ENCODE measurements around the gene TBC1D22A.
A peak's percentile ranks its signal among the peaks of the same experiment; 100 is the strongest.

Gene TBC1D22A

DNA sequence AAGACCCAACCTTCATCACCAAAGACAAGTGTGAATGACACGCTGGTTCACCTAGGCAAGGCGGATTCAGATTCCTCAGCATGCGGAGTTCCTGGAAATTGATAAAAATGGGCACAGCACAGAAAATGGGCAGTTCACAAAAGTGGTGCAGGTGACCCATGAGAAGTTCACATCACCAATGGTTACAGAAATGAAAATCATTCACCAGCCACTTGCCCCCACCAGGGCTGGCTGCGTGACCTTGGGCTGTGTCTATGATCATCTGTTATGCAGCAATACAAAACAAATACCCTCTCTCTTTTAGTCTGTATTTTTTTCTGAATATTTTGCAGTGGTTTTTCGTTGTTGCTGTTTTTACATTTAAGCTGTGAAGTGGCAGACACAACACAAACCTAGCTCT lies 415.9 kb downstream of the TBC1D22A start:
- peak in 4 of 42 donors; percentile 1 to 12 (median 2) for DNase-seq
- intact Hi-C loops (cut with DNase I) = no loop called here

DNA sequence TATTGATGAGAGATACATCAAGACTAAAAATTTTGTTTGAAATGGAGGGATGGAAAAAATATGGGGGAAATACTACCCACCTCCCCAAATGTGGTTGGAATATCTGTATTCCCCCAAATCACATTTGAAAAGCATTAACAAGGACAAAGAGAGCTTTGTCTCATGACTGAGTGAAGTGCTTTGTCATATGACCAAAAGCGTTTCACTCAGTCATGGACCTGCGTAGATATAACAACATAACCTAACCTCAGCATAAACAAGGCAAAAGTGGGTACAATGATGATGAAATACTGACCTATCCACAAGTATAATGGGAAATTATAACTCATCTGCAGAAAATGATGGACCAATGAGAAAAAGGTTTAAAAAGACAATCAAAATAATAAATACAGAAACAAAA lies 418.3 kb downstream of the TBC1D22A start:
- DNase-seq = no peak
- intact Hi-C loops (cut with DNase I) = no loop called here

DNA sequence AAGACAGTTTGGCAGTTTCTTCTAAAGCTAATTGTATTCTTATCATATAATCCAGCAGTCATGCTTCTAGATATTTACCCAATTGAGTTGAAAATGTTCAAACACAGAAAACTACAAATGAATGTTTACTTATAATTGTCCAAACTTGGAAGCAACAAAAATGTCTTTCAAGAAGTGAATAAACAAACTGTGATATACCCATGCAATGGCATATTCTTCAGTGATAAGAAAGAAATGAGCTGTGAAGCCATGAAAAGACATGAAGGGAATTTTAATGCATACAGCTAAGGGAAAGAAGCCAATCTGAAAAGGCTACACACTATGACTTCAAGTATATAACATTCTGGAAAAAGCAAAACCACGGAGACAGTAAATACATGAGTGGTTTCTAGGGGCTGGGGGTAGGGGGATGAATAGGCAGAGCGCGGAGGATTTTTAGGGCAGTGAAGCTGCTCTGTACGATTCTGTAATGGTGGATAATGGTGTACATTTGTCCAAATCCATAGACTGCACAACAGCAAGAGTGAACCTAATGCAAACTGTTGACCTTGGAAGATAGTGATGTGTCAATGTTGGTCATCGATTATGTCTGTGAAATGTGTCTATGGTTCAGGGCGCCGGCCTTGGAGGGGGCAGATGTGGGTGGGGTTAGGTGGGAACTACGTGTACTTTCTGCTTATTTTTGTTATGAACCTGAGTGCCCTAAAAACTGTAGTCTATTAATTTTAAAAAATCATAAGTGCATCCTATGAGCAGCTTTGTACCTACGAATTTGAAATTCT lies 424.9 kb downstream of the TBC1D22A start:
- DNase-seq = peak in 5 of 42 donors; percentile 1 to 17 (median 13)
- intact Hi-C loops (cut with DNase I) = no loop called here

DNA sequence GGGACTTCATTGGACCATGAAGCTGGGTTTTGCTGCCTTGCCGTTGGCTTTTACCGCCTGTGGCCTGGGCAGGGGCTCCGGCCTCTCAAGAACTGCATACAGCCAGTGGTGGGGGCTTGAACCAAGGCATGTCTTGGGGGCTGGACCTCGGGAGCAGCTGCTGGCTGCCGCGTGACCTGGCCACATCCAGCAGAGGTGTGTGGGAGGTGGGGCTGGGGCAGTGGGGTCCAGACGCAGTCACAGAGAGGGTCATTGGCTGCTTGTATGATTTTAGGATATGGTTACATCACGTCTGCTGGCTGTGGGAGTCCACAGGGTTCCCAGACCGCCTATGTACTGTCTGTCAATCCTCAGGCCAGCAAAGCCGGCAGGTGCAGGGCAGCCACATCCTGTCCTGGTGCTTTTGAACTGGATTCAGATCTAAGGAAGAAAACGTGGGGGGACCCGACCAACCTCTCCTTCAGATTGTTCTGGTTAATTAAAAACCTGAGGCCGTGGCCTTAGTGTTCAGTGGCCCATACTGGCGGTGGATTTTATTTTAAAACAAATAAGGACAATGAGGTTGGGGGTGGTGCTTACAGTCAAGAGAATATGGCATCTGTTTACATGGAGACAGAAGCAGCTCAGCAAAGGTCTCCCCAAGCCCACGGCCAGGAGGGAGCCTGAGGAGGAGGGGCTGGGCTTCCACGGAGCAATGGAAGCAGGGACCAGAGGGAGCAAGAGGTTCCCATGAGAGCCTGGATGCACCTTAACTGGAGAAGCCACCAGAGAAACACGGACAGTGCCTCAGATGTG lies 426.0 kb downstream of the TBC1D22A start:
- DNase-seq = peak in 7 of 42 donors; percentile 5 to 33 (median 13)
- intact Hi-C loops (cut with DNase I) = no loop called here

DNA sequence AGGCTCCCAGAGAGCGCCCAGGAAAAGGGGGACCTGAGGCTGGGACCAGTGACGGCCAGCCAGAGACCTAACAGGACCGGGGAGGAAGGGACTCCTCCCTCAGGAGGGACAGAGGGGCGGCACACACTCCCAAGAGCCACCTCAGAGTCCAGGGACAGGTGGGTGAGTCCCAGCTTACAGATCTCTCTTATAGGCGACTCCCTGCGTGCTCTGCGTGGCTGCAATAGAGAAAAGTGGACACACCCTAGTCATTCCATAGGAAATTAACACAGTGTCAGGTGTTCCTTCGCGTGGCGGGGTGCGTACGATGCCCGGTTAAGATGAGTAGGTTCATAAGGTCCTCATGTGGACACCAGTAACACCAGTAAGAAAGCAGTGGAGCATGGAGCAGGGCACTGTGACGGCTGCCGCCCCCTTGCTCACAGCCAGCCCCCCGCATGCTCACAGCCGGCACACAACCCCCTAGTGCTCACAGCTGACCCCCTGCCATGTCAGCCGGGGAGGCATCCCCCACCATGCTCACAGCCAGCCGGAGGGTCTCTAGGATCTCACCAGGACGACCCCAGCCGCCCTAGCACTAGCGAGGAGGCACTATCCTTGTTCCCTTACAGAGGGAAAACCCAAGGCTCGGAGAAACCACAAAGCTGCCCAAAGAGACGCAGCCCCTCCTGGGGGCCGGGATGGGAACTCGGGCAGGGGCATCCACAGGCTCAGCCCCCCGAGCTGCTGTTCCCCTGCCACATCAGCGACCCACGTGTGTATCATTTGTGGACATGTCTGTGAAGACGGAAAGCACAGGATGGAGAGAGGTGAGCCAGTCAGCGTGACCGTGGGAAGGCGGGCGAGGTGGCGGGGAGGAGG lies 426.8 kb downstream of the TBC1D22A start:
- intact Hi-C loops (cut with DNase I) = no loop called here
- peak in 12 of 42 donors; percentile 2 to 32 (median 12) for DNase-seq

DNA sequence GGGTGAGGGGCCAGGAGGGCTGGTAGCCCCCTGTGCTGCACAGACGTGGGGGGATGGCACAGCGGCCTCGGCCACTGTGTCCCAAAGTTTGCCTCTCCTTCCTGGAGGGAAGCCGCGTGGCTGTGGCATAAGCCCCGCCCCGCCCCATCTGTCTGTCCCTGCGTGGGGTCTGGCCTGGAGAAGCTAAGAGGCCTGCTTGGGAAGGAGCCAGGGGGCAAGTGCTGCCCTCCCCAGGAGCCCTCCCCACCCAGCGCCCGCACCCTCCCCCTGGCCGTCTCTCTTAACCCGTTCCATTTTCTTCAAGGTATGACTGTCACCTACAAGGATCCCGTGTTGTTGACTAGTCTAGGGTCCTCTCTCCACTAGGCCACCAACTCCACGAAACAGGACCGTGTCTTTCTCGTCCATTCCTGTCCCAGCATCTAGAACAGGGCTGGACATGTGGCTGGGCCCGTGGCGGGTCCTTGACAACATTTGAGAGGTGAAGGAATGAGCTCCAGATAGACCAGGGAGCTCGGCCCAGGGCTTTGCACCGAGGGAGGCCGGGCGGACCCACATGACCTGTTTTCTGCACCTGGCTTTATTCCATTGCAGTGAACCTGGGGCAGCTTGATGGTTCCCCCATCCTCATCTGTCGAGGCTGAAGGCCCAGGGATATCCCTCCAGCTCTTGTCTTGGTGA lies 428.0 kb downstream of the TBC1D22A start:
- intact Hi-C loops (cut with DNase I) = no loop called here

DNA sequence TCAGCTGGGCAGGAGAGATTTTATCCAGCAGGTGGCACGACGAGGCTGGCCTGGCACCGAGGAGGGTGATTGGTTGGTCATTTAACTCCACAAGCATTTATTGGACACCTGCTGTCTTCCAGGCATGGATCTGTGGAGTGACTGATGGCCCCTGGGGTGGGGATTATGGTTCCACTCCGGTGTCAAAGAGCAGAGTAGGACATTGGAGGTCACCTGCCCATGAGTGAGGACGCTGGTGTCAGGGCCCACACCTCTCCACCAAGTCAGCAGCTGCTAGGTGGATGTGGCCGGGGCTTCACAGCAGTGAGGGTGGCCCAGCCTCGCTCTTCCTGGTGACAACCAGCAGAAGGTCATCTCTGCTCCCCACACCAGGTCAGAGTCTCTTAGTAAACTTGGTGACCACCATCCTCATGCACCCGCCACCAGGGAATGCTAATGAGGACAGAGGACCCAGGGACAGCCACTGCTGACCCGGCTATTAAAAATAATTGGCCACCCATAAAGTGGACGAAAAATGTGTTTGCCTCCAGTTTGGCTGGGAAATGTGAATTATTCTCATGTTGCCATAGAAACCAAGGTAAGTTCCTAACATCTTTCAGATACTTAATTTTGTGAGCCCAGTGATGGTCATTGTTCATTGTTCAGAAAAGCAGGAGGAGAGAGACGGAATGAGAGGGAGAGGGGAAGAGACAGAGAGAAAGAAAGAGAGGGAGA lies 428.7 kb downstream of the TBC1D22A start:
- intact Hi-C loops (cut with DNase I) = no loop called here
- DNase-seq = peak in 12 of 42 donors; percentile 0 to 30 (median 10)

More for the DNA sequence above, 428.0 kb downstream of the TBC1D22A start:
- DNase-seq = peak in 13 of 42 donors; percentile 3 to 28 (median 10)

DNA sequence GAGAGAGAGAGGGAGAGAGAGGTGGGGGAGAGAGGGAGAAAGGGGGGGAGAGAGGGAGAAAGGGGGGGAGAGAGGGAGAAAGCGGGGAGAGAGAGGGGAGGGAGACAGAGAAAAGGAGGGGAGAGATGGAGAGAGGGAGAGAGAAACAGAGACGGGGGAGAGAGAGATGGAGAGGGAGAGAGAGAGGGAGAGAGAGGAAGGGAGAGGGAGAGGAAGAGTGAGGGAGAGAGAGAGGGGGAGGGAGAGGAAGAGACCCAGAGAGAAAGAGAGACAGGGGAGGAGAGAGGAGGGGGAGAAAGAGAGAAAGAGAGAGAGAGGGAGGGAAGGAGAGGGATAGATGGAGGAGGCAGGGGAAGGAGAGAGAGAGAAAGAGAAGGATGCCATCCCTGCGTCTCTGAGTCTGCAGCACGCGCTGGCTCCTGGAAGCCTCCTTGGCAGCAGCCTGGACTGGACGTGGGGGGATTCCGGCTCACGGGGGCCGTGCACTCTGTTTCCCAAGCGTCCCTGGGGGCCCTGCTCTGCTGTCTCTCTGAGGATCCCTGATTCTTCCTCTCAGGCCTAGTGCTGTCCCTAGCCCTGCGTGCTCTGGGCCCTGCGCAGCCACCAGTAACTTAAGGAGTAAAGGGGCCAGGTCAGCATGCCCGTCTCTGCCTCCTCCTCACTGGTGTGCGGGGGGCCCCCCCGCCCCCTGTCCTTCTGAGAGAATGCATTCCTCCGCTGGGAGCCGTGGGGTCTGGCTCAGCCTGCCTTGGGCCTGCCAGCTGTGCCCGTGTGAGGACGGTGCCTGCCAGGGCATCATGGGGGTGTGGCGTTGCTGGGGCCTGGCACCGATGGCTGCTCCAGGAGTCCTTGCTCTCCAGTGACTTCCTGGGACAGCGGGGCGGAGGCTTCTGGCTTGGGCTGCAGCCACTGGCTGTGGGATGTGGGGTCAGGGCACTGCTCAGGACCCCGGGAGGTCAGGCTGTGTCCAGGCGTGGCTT lies 429.5 kb downstream of the TBC1D22A start:
- DNase-seq = peak in 18 of 42 donors; percentile 6 to 39 (median 16)
- intact Hi-C loops (cut with DNase I) = no loop called here

DNA sequence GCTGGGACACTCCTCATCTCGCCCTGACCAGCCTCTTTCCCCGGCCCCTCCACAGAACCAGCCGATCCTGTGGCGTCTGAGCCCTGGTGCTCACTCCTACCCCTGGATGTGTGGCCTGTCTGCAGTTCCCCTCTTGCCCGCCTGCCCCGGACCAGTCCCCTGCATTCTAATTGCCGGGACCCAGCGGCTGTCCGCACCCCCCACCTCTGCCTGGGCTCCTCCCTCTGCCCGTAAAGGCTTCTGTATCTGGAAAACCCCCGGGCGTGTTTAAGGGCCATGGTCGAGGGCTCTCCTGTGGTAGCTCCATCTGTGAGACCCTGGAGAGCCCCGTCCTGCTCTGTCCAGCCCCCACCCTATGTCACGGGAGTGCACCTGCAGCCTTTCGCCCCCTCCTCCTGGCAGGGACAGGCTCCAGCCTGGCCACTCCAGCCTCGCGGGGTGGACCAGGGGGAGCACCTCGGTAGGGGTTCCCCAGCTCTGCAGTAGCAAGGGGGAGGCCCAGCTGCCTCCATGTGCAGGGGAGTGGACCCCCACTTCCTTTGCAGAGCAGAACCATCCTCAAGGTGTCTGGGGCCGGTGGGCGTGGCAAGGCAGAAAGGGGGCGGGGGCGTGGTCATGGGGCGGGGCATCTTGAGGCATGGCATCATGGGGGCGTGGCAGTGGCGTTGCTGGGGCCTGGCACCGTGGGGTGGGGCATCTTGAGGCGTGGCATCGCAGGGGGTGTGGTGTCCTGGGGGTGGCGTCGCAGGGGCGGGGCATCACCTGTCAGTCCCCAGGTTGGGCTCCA lies 430.4 kb downstream of the TBC1D22A start:
- intact Hi-C loops (cut with DNase I) = no loop called here
- peak in 13 of 42 donors; percentile 3 to 30 (median 12) for DNase-seq

DNA sequence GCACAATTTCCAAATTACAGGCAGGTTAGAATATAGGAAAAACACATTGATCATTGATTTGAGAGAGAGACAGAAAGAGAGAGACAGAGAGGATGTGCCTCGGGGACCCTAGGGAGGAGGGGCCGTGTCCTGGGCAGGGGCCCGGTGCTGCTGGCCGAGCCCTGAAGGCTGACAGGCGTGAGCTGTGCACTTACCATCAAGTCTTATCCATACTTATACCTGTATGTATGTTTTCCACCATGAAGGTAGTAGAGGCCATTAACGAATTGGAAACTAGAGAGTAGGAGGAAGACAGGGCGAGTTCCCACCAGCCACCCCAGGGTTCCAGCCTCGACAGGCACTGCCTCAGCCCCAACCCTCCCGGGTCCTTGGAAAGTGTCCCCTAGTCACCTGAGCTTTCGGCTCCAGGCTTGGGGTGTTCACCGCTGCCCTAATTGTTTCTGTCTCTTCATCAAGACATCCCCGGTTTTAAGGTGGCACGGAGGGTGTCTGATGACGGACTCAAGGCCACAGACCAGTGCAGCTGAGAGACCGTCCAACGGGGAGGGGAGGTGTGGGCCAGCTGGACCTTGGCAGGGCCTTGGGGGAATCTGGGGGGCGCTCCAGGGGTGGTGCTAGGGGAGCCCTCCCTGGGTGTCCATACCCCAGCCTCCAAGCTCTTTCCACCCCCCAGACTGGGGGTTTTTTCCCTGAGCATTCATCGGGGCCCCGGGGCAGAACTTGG lies 431.3 kb downstream of the TBC1D22A start:
- intact Hi-C loops (cut with DNase I) = no loop called here
- peak in 11 of 42 donors; percentile 5 to 27 (median 11) for DNase-seq

DNA sequence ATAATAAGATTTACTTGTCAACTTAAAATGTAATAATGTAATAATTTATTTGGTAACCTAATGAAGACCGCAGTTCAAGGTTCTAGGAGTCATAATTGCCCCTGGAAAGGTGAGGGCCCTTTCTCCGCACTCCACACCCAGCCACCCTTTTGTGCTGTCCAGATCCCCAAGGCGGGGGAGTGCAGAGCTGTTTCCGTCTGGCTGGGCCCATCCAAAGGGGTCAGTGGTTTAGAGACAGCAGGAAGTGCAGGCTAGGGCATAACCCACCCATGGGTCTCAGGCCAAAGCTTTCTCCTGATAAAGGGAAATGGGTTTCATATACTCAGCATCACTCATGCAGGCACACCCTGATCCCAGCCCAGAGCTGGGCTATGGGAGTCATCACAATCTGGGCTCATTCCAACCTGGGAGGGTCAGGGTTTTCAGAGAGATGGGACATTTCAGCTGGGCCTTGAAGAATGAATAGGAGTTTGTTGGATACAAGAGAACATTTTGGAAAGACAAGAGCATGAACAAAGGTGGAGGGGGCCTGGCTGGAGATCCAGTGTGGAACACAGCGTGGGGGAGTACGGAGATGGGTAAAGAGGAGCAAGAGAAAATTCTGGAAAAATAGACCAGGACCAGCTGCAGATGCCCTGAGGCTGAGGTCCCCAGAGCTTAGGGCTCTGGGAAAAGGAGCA lies 432.2 kb downstream of the TBC1D22A start:
- intact Hi-C loops (cut with DNase I) = no loop called here
- peak in 6 of 42 donors; percentile 2 to 32 (median 8) for DNase-seq

DNA sequence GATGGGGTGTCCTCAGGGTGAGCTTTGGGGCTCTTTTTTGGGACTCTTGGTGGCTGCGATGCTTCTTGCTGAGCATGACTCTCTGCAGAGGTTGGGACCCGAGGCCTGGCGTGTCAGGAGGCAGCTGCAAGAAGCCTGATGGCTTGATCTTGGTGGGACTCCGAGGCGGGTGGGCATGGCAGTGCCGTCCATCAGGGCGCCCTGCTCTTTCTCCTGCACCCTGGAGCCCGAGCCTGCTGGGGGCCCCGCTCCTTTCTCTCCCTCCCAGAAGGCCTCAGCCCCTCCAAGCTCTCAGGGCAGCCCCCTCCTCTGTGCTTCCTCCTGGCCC lies 432.7 kb downstream of the TBC1D22A start:
- intact Hi-C loops (cut with DNase I) = no loop called here

DNA sequence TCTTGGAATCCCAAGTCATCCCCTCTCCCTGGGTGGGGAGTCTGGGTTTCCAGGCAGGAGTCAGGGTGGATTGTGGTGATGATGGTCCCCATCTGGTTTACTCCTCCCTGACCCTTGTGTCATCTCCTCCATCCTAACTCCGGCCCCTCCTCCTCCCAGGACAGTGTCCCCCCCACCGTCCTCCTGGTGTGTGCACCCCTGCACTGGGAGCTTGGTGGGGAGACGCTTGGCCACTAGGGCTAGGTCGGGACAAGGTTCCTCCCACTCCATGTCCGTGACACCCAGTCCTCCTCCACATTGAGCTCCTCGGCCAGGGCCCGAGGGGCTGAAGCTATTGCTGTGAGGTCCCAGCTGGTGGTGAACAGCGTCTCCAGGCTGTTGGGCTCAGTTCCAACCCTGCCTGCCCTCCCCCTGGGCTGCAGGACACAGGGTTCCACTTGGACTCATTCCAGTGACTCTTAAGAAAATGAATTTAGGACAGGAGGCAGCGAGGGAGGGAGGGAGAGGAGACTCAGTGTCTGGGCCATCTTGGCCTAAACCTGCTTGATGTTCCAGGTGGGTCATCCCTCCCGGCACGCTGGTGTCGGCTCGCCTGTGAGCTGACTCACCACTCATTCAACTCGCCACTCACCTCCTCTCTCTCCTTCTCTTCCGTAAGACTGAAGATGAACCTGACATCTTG lies 433.2 kb downstream of the TBC1D22A start:
- peak in 11 of 42 donors; percentile 8 to 30 (median 15) for DNase-seq

More for the DNA sequence above, 432.7 kb downstream of the TBC1D22A start:
- peak in 6 of 42 donors; percentile 1 to 27 (median 12) for DNase-seq

DNA sequence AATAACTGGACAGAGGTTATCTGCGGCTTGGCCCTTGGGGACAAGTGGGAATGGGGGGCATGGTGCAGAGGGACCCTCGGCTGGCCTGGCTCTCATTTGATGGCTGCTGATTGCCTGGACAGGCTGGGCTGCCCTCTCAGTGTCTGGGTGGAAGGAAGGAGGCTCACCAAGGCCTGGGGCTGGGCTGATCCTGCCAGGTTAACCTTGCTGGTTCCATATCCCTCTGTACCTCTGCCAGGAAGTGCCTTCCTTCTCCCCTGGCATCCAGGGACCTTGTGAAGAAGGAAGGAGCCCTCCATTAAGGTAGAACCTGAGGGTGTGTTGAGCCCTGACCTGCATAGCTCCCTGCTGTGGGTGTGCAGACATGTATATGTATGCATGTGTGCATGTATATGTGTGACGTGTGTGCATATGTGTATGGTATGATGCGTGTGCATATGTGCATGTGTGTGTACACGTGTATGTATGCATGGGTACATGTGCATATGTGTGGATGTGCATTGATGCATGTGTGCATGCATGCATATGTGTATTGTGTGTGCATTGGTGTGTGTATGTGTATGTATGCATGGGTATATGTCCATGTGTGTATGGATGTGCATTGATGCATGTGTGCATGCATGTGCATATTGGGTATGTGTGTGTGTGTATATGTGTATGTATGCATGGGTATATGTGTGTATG lies 433.9 kb downstream of the TBC1D22A start:
- peak in 7 of 42 donors; percentile 3 to 24 (median 6) for DNase-seq
- intact Hi-C loops (cut with DNase I) = no loop called here

More for the DNA sequence above, 433.2 kb downstream of the TBC1D22A start:
- intact Hi-C loops (cut with DNase I) = no loop called here

Data from head of caudate nucleus (tissue), 42 donors.